HCT116 (cell line): ENCODE measurements around the gene HMX3. TPM values are rescaled to one million over a fixed set of nuclear protein-coding genes. Genes with fewer than 3 reads are reported as not detected.

Source experiments
- ATAC-seq: fragments of 200-7000 bp; cut with Tn5 transposase; 2 replicates; pipeline ENCODE4 v1.9.1; 2020; ENCODE audit warnings: mild to moderate bottlenecking, moderate library complexity
- BruUV-seq: library from RNA; stranded (reverse); fragments of 400-500 nt; replicated peaks from 2 replicates; lab custom pipeline; 2021; lab: Mats Ljungman, UMichigan
- CTCF ChIA-PET: fragments of 300-600 bp; sonication (Branson Sonifier 250); formaldehyde crosslinking; loops from one replicate; lab custom pipeline; 2021; ENCODE audit warnings: antibody characterized with exemption; lab: Charles Lee
- POLR2A ChIA-PET: fragments of 300-600, 350-600 bp; sonication (Branson Sonifier 250); formaldehyde crosslinking; loops from one replicate; lab custom pipeline; 2021; ENCODE audit warnings: antibody characterized with exemption; lab: Charles Lee
- RAD21 ChIA-PET, 2 experiments: fragments of 300-600 bp; sonication (Branson Sonifier 250); formaldehyde crosslinking; loops; one replicate each; lab custom pipeline; 2023; ENCODE audit warnings: low total read pairs in 2 of 2; ENCODE audit not compliant: uncharacterized antibody in 2 of 2, unreplicated experiment in 2 of 2, low non-redundant PET in 1 of 2; lab: Charles Lee
- DNase-seq: peaks from one replicate; pipeline ENCODE4 v3.0.0-alpha.2; 2010; ENCODE audit warnings: low read depth, low spot score
- H2AFZ ChIP-seq: fragments of 200-600 bp; shearing (Covaris generic), sonication (generic); 2 replicates; pipeline ENCODE4 v1.6.1; 2017; ENCODE audit warnings: low read depth, mixed run types, mixed read lengths, antibody characterized with exemption, low read length; ENCODE audit not compliant: poor library complexity, severe bottlenecking
- H3K27ac ChIP-seq: 2 replicates; pipeline ENCODE4 v1.5.1; 2012; ENCODE audit warnings: low read depth, low read length
- H3K27me3 ChIP-seq: fragments of 200-600 bp; sonication (generic); 2 replicates; pipeline ENCODE4 v1.6.1; 2016; ENCODE audit warnings: mixed run types, low read length, mixed read lengths; ENCODE audit not compliant: insufficient read depth
- H3K36me3 ChIP-seq, 2 experiments: fragments of 200-500 bp in 1 of 2; fragments of 200-600 bp in 1 of 2; sonication (Bioruptor generic) in 1 of 2; sonication (generic) in 1 of 2; 2 replicates each; pipeline versions ENCODE4 v1.5.1 to v1.6.1; 2014 to 2016; ENCODE audit warnings: low read length in 2 of 2, inconsistent platforms in 1 of 2, mixed read lengths in 1 of 2, mixed run types in 1 of 2; ENCODE audit not compliant: insufficient read depth in 2 of 2, control insufficient read depth in 1 of 2
- H3K4me1 ChIP-seq, 2 experiments: fragments of 200-600 bp in 1 of 2; sonication (generic) in 1 of 2; 2 replicates each; pipeline versions ENCODE4 v1.5.1 to v1.6.1; 2012 to 2017; ENCODE audit warnings: low read length in 2 of 2, inconsistent platforms in 1 of 2, mild to moderate bottlenecking in 1 of 2, mixed read lengths in 1 of 2, mixed run types in 1 of 2, moderate library complexity in 1 of 2; ENCODE audit not compliant: insufficient read depth in 2 of 2, control insufficient read depth in 1 of 2
- H3K4me2 ChIP-seq: fragments of 200-600 bp; sonication (generic); 2 replicates; pipeline ENCODE4 v1.6.1; 2017; ENCODE audit warnings: mixed run types, low read length, mixed read lengths
- H3K4me3 ChIP-seq, 2 experiments: fragments of 200-600 bp in 1 of 2; sonication (generic) in 1 of 2; replicated peaks in 1 of 2; 2 replicates each; pipeline ENCODE4 v1.5.1; 2011 to 2016; ENCODE audit warnings: low read length in 2 of 2, control low read depth in 1 of 2, low read depth in 1 of 2, mild to moderate bottlenecking in 1 of 2, mixed read lengths in 1 of 2, mixed run types in 1 of 2
- H3K79me2 ChIP-seq: fragments of 200-600 bp; sonication (generic); 2 replicates; pipeline ENCODE4 v1.6.1; 2017; ENCODE audit warnings: mild to moderate bottlenecking, mixed run types, low read length, moderate library complexity, mixed read lengths; ENCODE audit not compliant: insufficient read depth
- H3K9ac ChIP-seq: fragments of 200-600 bp; sonication (generic); 2 replicates; pipeline ENCODE4 v1.6.1; 2016; ENCODE audit warnings: low read length, mixed read lengths
- H3K9me2 ChIP-seq: fragments of 200-600 bp; sonication (generic), shearing (Covaris generic); 2 replicates; pipeline ENCODE4 v1.6.1; 2017; ENCODE audit warnings: mixed run types, mild to moderate bottlenecking, moderate library complexity; ENCODE audit not compliant: insufficient read depth
- H3K9me3 ChIP-seq, 2 experiments: fragments of 200-500 bp in 1 of 2; fragments of 200-600 bp in 1 of 2; sonication (Bioruptor generic) in 1 of 2; sonication (generic) in 1 of 2; 2 replicates each; pipeline ENCODE4 v1.6.1; 2014 to 2017; ENCODE audit warnings: low read length in 2 of 2, mixed read lengths in 2 of 2, inconsistent platforms in 1 of 2, low read depth in 1 of 2, mild to moderate bottlenecking in 1 of 2, mixed run types in 1 of 2, moderate library complexity in 1 of 2; ENCODE audit not compliant: control insufficient read depth in 1 of 2, insufficient read depth in 1 of 2
- H4K20me1 ChIP-seq: fragments of 200-600 bp; sonication (generic), shearing (Covaris generic); 2 replicates; pipeline ENCODE4 v1.6.1; 2017; ENCODE audit warnings: mixed run types, mild to moderate bottlenecking, moderate library complexity; ENCODE audit not compliant: insufficient read depth
- CBX3 ChIP-seq: IDR thresholded peaks from 2 replicates; pipeline ENCODE4 v1.6.1; 2012; ENCODE audit warnings: low read depth
- CEBPB ChIP-seq: IDR thresholded peaks from 2 replicates; pipeline ENCODE4 v1.6.1; 2012; ENCODE audit warnings: low read depth
- EGR1 ChIP-seq: IDR thresholded peaks from 2 replicates; pipeline ENCODE4 v1.6.1; 2012; ENCODE audit warnings: low read depth
- FOSL1 ChIP-seq: IDR thresholded peaks from 2 replicates; pipeline ENCODE4 v1.6.1; 2012; ENCODE audit warnings: low read depth
- JUND ChIP-seq: IDR thresholded peaks from 2 replicates; pipeline ENCODE4 v1.6.1; 2012
- SIN3A ChIP-seq: IDR thresholded peaks from 2 replicates; pipeline ENCODE4 v1.6.1; 2012; ENCODE audit warnings: low read depth
- SP1 ChIP-seq: IDR thresholded peaks from 2 replicates; pipeline ENCODE4 v1.6.1; 2012; ENCODE audit warnings: low read depth
- ZNF274 ChIP-seq: fragments of 200-500 bp; sonication (Bioruptor generic); IDR thresholded peaks from 2 replicates; pipeline ENCODE4 v1.6.1; 2014; ENCODE audit warnings: mild to moderate bottlenecking, low read depth, low read length, inconsistent platforms
- intact Hi-C: fragments of 100-400 bp; cut with micrococcal nuclease; formaldehyde crosslinking; loops from 2 replicates; pipeline ENCODE4 v1.10.0; 2022
- total RNA-seq: library from RNA; stranded (reverse); gene quantifications from one replicate; pipeline ENCODE4 v1.2.1, GENCODE V29; 2021; ENCODE audit not compliant: unreplicated experiment
- TF ChIP-seq, protein P1 (sequence below): IDR thresholded peaks from 2 replicates; pipeline ENCODE4 v1.6.1; 2012
- TF ChIP-seq, protein P2 (sequence below): IDR thresholded peaks from 2 replicates; pipeline ENCODE4 v1.6.1; 2012; ENCODE audit warnings: low read depth
- TF ChIP-seq, protein P3 (sequence below): IDR thresholded peaks from 2 replicates; pipeline ENCODE4 v1.6.1; 2011; ENCODE audit warnings: mild to moderate bottlenecking, low read length, moderate library complexity; ENCODE audit not compliant: insufficient replicate concordance; ENCODE audit errors: extremely low read depth
- TF ChIP-seq, protein P4 (sequence below): IDR thresholded peaks from 2 replicates; pipeline ENCODE4 v1.6.1; 2012

The HMX3 gene
- total RNA-seq, 1 experiment from 2014 or later: not detected

DNA sequence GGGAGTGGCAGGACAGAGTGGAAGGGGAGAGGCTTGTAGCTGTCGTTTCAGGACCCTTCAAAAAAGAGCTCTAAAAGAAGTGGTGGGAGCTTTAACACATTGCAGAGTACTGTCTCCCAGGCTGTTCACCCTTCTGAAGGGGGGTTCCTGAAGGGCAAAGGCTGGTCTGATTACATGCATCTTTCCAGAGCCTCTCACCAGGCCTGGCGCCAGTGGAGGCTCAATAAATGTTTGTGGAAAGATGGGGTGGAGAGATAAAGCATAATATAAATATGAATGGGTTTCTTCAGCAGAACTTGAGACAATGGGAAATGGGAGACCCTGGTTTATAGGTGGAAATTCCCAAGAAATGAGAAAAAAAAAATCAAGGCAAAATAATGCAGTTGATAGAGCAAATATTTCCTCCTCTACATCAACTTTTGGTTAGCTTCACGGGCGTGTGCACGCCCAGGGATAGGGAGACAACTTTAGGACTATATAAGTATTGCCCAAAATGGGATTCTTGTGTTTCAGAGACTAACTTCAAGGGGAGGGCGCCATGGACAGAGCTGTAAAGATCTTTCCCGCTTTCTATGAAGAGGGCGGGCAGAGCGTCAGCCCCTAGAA lies 17.8 kb downstream of the HMX3 start:
- H3K36me3 ChIP-seq: peaks cover 23 to 38% of the 10 kb centered on the region in 2 experiments
- DNase-seq (no peak), ATAC-seq (no peak)
- H3K9me3 ChIP-seq: no peaks in the 10 kb centered on the region
- peak overlapping the region; percentile 70 for H2AFZ ChIP-seq
- no peak overlapping the region for H3K4me3 ChIP-seq
- H3K9me2 ChIP-seq: no peaks in the 10 kb centered on the region
- no TSS peak for BruUV-seq
- ChIA-PET POLR2A (interaction anchor here (0.6 to 1.3 kb wide), 8 partner anchors 9 to 1225 kb away, joined by 3 to 7 read pairs (median 4); no protein-coding TSS in a partner anchor), CTCF (interaction anchor here (0.5 to 1.5 kb wide), 7 partner anchors 8 to 1236 kb away, joined by 3 to 9 read pairs (median 4); no protein-coding TSS in a partner anchor), RAD21 (no interaction called here)
- H3K27ac ChIP-seq: peak overlapping the region; percentile 3; the same call in 1 of the 2 replicates
- H3K27me3 ChIP-seq: no peaks in the 10 kb centered on the region
- intact Hi-C loops: loop anchor here (1.0 kb wide), 1 partner anchor 145 kb away; the partner anchor contains the start of gene IKZF5
- H3K9ac ChIP-seq: peak overlapping the region; percentile 3; the same call in 1 of the 2 replicates
- H3K4me2 ChIP-seq: peak overlapping the region; percentile 31; the same call in 1 of the 2 replicates
- H3K79me2 ChIP-seq: peaks cover 44% of the 10 kb centered on the region
- TF ChIP-seq ZNF274 (no peak), JUND (no peak), SP1 (no peak), CEBPB (no peak), FOSL1 (no peak), CBX3 (peak; percentile 87; the same call in 1 of the 2 replicates), SIN3A (no peak), EGR1 (no peak)
- TF ChIP-seq, protein P1, sequence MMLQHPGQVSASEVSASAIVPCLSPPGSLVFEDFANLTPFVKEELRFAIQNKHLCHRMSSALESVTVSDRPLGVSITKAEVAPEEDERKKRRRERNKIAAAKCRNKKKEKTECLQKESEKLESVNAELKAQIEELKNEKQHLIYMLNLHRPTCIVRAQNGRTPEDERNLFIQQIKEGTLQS: no peak
- TF ChIP-seq, protein P2, sequence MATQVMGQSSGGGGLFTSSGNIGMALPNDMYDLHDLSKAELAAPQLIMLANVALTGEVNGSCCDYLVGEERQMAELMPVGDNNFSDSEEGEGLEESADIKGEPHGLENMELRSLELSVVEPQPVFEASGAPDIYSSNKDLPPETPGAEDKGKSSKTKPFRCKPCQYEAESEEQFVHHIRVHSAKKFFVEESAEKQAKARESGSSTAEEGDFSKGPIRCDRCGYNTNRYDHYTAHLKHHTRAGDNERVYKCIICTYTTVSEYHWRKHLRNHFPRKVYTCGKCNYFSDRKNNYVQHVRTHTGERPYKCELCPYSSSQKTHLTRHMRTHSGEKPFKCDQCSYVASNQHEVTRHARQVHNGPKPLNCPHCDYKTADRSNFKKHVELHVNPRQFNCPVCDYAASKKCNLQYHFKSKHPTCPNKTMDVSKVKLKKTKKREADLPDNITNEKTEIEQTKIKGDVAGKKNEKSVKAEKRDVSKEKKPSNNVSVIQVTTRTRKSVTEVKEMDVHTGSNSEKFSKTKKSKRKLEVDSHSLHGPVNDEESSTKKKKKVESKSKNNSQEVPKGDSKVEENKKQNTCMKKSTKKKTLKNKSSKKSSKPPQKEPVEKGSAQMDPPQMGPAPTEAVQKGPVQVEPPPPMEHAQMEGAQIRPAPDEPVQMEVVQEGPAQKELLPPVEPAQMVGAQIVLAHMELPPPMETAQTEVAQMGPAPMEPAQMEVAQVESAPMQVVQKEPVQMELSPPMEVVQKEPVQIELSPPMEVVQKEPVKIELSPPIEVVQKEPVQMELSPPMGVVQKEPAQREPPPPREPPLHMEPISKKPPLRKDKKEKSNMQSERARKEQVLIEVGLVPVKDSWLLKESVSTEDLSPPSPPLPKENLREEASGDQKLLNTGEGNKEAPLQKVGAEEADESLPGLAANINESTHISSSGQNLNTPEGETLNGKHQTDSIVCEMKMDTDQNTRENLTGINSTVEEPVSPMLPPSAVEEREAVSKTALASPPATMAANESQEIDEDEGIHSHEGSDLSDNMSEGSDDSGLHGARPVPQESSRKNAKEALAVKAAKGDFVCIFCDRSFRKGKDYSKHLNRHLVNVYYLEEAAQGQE: no peak
- TF ChIP-seq, protein P3, sequence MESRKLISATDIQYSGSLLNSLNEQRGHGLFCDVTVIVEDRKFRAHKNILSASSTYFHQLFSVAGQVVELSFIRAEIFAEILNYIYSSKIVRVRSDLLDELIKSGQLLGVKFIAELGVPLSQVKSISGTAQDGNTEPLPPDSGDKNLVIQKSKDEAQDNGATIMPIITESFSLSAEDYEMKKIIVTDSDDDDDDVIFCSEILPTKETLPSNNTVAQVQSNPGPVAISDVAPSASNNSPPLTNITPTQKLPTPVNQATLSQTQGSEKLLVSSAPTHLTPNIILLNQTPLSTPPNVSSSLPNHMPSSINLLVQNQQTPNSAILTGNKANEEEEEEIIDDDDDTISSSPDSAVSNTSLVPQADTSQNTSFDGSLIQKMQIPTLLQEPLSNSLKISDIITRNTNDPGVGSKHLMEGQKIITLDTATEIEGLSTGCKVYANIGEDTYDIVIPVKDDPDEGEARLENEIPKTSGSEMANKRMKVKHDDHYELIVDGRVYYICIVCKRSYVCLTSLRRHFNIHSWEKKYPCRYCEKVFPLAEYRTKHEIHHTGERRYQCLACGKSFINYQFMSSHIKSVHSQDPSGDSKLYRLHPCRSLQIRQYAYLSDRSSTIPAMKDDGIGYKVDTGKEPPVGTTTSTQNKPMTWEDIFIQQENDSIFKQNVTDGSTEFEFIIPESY: no peak
- TF ChIP-seq, protein P4, sequence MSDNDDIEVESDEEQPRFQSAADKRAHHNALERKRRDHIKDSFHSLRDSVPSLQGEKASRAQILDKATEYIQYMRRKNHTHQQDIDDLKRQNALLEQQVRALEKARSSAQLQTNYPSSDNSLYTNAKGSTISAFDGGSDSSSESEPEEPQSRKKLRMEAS: peak; percentile 97
- H4K20me1 ChIP-seq: peaks cover 10% of the 10 kb centered on the region; the same call in 1 of the 2 replicates
- H3K4me1 ChIP-seq: peaks cover 8 to 20% of the 10 kb centered on the region in 2 experiments; a peak in 3 of 4 replicates
